ENCODE measurements around the gene APLP1. TPM values are rescaled to one million over a fixed set of nuclear protein-coding genes. Genes with fewer than 3 reads are reported as not detected.
"Not testable (repeated sequence)": the region's sequence is repeated elsewhere in the genome, so short reads cannot be mapped to it uniquely, and the experiment has no call there.

Gene APLP1
- total RNA-seq, 2 donors from 2014 or later = 11.3 to 17.0 TPM

- intact Hi-C loops (cut with DNase I) = no loop called here
- ATAC-seq (no peak), DNase-seq (no peak)
Observed at GRCh38 chr19:35851213-35852028, 17.0 kb upstream of the APLP1 start.

- intact Hi-C loops (cut with DNase I) = no loop called here
- ATAC-seq = no peak
- no peak for DNase-seq
Observed at GRCh38 chr19:35852029-35852780, 16.2 kb upstream of the APLP1 start, which contains the start of gene NPHS1. Gene NPHS1 (minus strand): TSS chr19:35852504. CDS start chr19:35851837, 667 bp downstream.

- no peak for DNase-seq
- intact Hi-C loops (cut with DNase I) = no loop called here
- ATAC-seq = no peak
Observed at GRCh38 chr19:35853038-35853756, 15.2 kb upstream of the APLP1 start.

GRCh38 chr19:35856546-35857149, 11.7 kb upstream of the APLP1 start, which contains the start of gene KIRREL2:
Gene KIRREL2 (plus strand): TSS chr19:35856911. CDS start chr19:35857120, 209 bp downstream.
- intact Hi-C loops (cut with DNase I) = no loop called here
- no peak for DNase-seq
- ATAC-seq = peak; percentile 18 to 56

- intact Hi-C loops (cut with DNase I) = no loop called here
- DNase-seq = no peak
- ATAC-seq = no peak
Observed at GRCh38 chr19:35858311-35858710, 10.1 kb upstream of the APLP1 start.

- ATAC-seq (no peak), DNase-seq (no peak)
- intact Hi-C loops (cut with DNase I) = no loop called here
Observed at GRCh38 chr19:35859414-35859813, 9.0 kb upstream of the APLP1 start.

- ATAC-seq (no peak), DNase-seq (no peak)
- intact Hi-C loops (cut with DNase I) = no loop called here
Observed at GRCh38 chr19:35860436-35860817, 7.9 kb upstream of the APLP1 start.

- peak in 1 of 2 donors; percentile 21 for ATAC-seq
Observed at GRCh38 chr19:35860818-35861639, 7.3 kb upstream of the APLP1 start.

GRCh38 chr19:35861640-35862160, 6.7 kb upstream of the APLP1 start:
- intact Hi-C loops (cut with DNase I) = no loop called here
- ATAC-seq = no peak
- no peak for DNase-seq

More at GRCh38 chr19:35860818-35861639, 7.3 kb upstream of the APLP1 start:
- intact Hi-C loops (cut with DNase I) = no loop called here
- no peak for DNase-seq

GRCh38 chr19:35862528-35862927, 5.8 kb upstream of the APLP1 start:
- DNase-seq (no peak), ATAC-seq (no peak)
- intact Hi-C loops (cut with DNase I) = no loop called here

- intact Hi-C loops (cut with DNase I) = no loop called here
- ATAC-seq (no peak), DNase-seq (no peak)
Observed at GRCh38 chr19:35863018-35863417, 5.4 kb upstream of the APLP1 start.

- ATAC-seq (peak in 1 of 2 donors; percentile 9), DNase-seq (no peak)
- intact Hi-C loops (cut with DNase I) = no loop called here
Observed at GRCh38 chr19:35868823-35869326, 501 bp downstream of the APLP1 start.

- ATAC-seq (peak; percentile 72 to 87), DNase-seq (peak; percentile 83)
- intact Hi-C loops (cut with DNase I) = no loop called here
Observed at GRCh38 chr19:35869327-35870123, 1.2 kb downstream of the APLP1 start.

- ATAC-seq; intact Hi-C loops (cut with DNase I); DNase-seq: not testable (repeated sequence)
Observed at GRCh38 chr19:35870124-35870736, 1.9 kb downstream of the APLP1 start.

GRCh38 chr19:35870798-35871197, 2.4 kb downstream of the APLP1 start:
- no peak for ATAC-seq
- intact Hi-C loops (cut with DNase I) = no loop called here
- DNase-seq = no peak

GRCh38 chr19:35871611-35872010, 3.2 kb downstream of the APLP1 start:
- ATAC-seq (no peak), DNase-seq (no peak)
- intact Hi-C loops (cut with DNase I) = no loop called here

GRCh38 chr19:35872180-35872579, 3.8 kb downstream of the APLP1 start:
- no peak for ATAC-seq
- intact Hi-C loops (cut with DNase I) = no loop called here
- DNase-seq = no peak

All from left cardiac atrium (tissue), 4 donors.